Osteoblast (primary cell): Measurements from ENCODE around the gene SIL1. TPM values are rescaled to one million over a fixed set of nuclear protein-coding genes. Genes with fewer than 3 reads are reported as not detected.
"Not testable (repeated sequence)": the region's sequence is repeated elsewhere in the genome, so short reads cannot be mapped to it uniquely, and the experiment has no call there.

Experiments used
- DNase-seq: peaks from one replicate; pipeline ENCODE4 v3.0.0; 2011; ENCODE audit warnings: low spot score, mixed read lengths; ENCODE audit not compliant: insufficient read length; ENCODE audit errors: missing footprints
- H2AFZ ChIP-seq: 2 replicates; pipeline ENCODE4 v1.6.0; 2011; ENCODE audit warnings: mild to moderate bottlenecking, low read length
- H3K27ac ChIP-seq: 2 replicates; pipeline ENCODE4 v1.5.1; 2011; ENCODE audit warnings: mild to moderate bottlenecking, low read depth, low read length, moderate library complexity
- H3K27me3 ChIP-seq: 2 replicates; pipeline ENCODE4 v1.6.0; 2012; ENCODE audit warnings: mild to moderate bottlenecking, control low read depth, inconsistent platforms, low read length, moderate library complexity; ENCODE audit not compliant: insufficient read depth
- H3K36me3 ChIP-seq: 2 replicates; pipeline ENCODE4 v1.5.1; 2011; ENCODE audit warnings: mild to moderate bottlenecking, low read length, control low read depth, moderate library complexity; ENCODE audit not compliant: insufficient read depth
- H3K4me1 ChIP-seq: 2 replicates; pipeline ENCODE4 v1.5.1; 2011; ENCODE audit warnings: mild to moderate bottlenecking, low read length, control low read depth, moderate library complexity; ENCODE audit not compliant: insufficient read depth
- H3K4me2 ChIP-seq: 2 replicates; pipeline ENCODE4 v1.6.0; 2011; ENCODE audit warnings: mild to moderate bottlenecking, low read length; ENCODE audit not compliant: insufficient read depth
- H3K4me3 ChIP-seq: fragments of 200-600 bp; sonication (generic); 3 replicates; pipeline ENCODE4 v1.5.1; 2012; ENCODE audit warnings: mild to moderate bottlenecking, low read length, inconsistent platforms; ENCODE audit not compliant: insufficient read depth
- H3K79me2 ChIP-seq: 2 replicates; pipeline ENCODE4 v1.6.0; 2012; ENCODE audit warnings: mild to moderate bottlenecking, low read length, control low read depth, inconsistent platforms; ENCODE audit not compliant: insufficient read depth
- H3K9me3 ChIP-seq: 2 replicates; pipeline ENCODE4 v1.5.1; 2011; ENCODE audit warnings: low read depth, low read length, control low read depth
- H4K20me1 ChIP-seq: 2 replicates; pipeline ENCODE4 v1.6.0; 2012; ENCODE audit warnings: mild to moderate bottlenecking, low read length, control low read depth; ENCODE audit not compliant: insufficient read depth
- total RNA-seq: library from RNA; depleted of rRNA; stranded (reverse); fragments of >200 nt; gene quantifications from 2 replicates; pipeline ENCODE4 v1.2.3, GENCODE V29; 2012
- TF ChIP-seq, protein P1 (sequence below): IDR thresholded peaks from 2 replicates; pipeline ENCODE4 v1.5.1; 2011; ENCODE audit warnings: mild to moderate bottlenecking, low read depth, low read length, moderate library complexity; ENCODE audit errors: extremely low read depth

The SIL1 gene
- total RNA-seq, 1 donor, result 65.1 TPM

DNA sequence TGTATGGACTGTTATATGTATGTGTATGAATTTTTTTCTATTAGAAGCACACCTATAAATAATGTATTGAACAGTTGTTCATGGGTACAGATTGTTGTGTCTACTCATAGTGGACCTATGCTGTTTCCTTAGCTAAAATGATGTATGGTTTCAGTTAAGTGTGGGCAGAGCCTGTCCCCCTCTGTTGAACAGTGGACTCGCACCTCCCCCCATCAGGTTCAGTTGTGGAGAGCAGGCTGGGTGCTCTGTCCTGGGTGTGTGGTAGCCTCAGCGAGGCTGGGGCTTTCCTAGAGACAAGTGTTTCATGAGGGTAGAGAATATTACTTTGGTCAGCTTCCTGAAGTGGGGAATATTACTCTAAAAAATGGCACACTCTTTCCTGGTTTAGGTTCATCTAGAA, 275.7 kb downstream of the SIL1 start:
- Histone ChIP-seq H3K9me3 (no peaks in the 10 kb centered on the region), H3K36me3 (peaks cover 37% of the 10 kb centered on the region), H3K4me2 (no peak overlapping the region), H2AFZ (no peak overlapping the region), H3K27me3 (no peaks in the 10 kb centered on the region), H4K20me1 (peaks cover 14% of the 10 kb centered on the region), H3K4me1 (peaks cover 8% of the 10 kb centered on the region), H3K4me3 (no peak overlapping the region), H3K27ac (no peak overlapping the region), H3K79me2 (peaks cover 52% of the 10 kb centered on the region)
- peak; percentile 29 for DNase-seq
- TF ChIP-seq, protein P1, sequence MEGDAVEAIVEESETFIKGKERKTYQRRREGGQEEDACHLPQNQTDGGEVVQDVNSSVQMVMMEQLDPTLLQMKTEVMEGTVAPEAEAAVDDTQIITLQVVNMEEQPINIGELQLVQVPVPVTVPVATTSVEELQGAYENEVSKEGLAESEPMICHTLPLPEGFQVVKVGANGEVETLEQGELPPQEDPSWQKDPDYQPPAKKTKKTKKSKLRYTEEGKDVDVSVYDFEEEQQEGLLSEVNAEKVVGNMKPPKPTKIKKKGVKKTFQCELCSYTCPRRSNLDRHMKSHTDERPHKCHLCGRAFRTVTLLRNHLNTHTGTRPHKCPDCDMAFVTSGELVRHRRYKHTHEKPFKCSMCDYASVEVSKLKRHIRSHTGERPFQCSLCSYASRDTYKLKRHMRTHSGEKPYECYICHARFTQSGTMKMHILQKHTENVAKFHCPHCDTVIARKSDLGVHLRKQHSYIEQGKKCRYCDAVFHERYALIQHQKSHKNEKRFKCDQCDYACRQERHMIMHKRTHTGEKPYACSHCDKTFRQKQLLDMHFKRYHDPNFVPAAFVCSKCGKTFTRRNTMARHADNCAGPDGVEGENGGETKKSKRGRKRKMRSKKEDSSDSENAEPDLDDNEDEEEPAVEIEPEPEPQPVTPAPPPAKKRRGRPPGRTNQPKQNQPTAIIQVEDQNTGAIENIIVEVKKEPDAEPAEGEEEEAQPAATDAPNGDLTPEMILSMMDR, result no peak

DNA sequence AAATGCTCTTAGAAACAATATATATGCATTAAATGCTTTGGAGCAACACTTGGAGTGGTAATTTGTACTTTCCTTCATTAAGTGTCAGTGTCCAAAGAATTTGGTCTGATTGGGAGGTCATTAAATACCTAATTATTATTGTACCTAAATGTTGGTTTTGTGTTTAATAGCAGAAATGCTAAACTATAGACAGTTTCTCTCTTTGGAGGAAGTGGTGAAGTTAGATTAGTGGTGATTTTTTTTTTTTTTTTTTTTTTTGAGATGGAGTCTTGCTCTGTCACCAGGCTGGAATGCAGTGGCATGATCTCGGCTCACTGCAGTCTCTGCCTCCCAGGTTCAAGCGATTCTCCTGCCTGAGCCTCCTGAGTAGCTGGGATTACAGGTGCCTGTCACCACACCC, 276.8 kb downstream of the SIL1 start:
- H3K79me2 ChIP-seq, result peaks cover 44% of the 10 kb centered on the region
- H3K4me2 ChIP-seq, H2AFZ ChIP-seq, H4K20me1 ChIP-seq, H3K27ac ChIP-seq, H3K4me1 ChIP-seq, H3K4me3 ChIP-seq, H3K9me3 ChIP-seq, H3K27me3 ChIP-seq: not testable (repeated sequence)
- DNase-seq, result peak; percentile 23
- H3K36me3 ChIP-seq, result peaks cover 28% of the 10 kb centered on the region

DNA sequence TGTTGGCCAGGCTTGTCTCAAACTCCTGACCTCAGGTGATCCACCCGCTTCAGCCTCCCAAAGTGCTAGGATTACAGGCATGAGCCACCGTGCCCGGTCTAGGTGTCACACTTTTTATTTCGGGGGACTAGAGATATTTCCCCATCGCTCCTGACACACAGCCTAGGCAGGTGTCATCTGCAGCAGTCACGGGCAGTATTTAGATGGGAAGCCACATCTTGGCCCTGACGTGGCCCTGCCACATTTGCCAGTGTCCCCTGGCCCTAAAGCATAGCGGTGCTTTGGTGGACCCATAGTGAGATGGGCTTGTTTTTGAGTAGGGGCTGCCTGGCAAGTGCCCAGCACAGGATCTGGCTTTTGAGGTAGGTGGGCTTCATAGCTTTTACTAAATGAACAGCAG, 278.0 kb downstream of the SIL1 start:
- no peak for DNase-seq
- TF ChIP-seq, protein P1, result no peak
- Histone ChIP-seq H3K9me3 (no peaks in the 10 kb centered on the region), H4K20me1 (peaks cover 8% of the 10 kb centered on the region), H3K4me2 (no peak overlapping the region), H3K36me3 (peaks cover 17% of the 10 kb centered on the region), H2AFZ (no peak overlapping the region), H3K79me2 (peaks cover 39% of the 10 kb centered on the region), H3K4me3 (no peak overlapping the region), H3K4me1 (peaks cover 8% of the 10 kb centered on the region), H3K27ac (no peak overlapping the region), H3K27me3 (no peaks in the 10 kb centered on the region)

DNA sequence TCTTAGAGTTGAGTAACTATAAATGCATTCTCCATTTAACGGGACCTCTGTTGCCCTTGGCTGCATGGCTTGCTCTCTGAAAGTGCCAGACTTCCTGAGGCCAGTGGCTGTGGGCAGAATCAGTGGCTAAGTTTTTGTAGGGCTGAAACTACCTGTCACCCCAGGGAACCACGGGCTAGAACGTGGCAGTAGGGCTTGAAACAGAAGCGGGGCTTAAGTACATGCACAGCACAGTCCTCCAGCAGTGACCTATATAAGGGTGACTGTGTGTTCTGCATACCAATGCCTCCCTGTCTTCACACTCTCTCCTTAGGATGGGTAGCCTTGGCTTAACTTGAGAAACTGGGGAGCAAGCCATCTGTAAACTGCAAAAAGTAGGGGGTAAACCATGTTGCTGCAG, 279.5 kb downstream of the SIL1 start:
- Histone ChIP-seq H3K27me3 (no peaks in the 10 kb centered on the region), H4K20me1 (peaks cover 6% of the 10 kb centered on the region), H3K4me1 (peaks cover 8% of the 10 kb centered on the region), H3K36me3 (peaks cover 7% of the 10 kb centered on the region), H3K4me3 (no peak overlapping the region), H3K79me2 (peaks cover 33% of the 10 kb centered on the region), H3K9me3 (no peaks in the 10 kb centered on the region), H2AFZ (no peak overlapping the region), H3K4me2 (no peak overlapping the region), H3K27ac (no peak overlapping the region)
- TF ChIP-seq, protein P1, result no peak
- DNase-seq, result no peak
